ENCODE measurements around the gene ZNG1C.
"Not testable (repeated sequence)": the region's sequence is repeated elsewhere in the genome, so short reads cannot be mapped to it uniquely, and the experiment has no call there.

DNA sequence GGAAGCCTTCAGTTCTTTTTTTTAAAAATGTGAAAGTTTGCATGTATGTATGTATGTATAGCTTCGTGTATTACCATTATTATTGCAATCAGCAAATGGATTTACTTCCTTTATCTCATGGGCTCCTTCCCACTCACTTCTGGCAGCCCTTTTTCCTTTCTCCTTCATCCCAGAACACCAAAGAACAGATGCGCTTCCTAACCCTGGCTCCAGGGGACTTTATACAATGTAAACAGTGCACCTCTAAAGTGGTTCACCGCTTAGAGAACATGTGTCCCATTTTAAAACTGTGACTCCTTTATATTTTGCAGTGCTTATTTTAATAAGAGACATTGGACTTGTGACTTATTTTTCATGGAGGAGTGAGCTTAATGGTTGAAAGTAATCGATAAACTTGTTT lies 101.5 kb downstream of the ZNG1C start:
- TF ChIP-seq, protein P1, sequence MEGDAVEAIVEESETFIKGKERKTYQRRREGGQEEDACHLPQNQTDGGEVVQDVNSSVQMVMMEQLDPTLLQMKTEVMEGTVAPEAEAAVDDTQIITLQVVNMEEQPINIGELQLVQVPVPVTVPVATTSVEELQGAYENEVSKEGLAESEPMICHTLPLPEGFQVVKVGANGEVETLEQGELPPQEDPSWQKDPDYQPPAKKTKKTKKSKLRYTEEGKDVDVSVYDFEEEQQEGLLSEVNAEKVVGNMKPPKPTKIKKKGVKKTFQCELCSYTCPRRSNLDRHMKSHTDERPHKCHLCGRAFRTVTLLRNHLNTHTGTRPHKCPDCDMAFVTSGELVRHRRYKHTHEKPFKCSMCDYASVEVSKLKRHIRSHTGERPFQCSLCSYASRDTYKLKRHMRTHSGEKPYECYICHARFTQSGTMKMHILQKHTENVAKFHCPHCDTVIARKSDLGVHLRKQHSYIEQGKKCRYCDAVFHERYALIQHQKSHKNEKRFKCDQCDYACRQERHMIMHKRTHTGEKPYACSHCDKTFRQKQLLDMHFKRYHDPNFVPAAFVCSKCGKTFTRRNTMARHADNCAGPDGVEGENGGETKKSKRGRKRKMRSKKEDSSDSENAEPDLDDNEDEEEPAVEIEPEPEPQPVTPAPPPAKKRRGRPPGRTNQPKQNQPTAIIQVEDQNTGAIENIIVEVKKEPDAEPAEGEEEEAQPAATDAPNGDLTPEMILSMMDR (IDR thresholded peaks at IDR 0.05) = not testable (repeated sequence)
- TF ChIP-seq POLR2A (IDR thresholded peaks at IDR 0.05) = not testable (repeated sequence)

Measured in body of pancreas (tissue), 4 donors.